HG02623 (cell line): ENCODE results near the gene LMBR1.
A peak's percentile ranks its signal among the peaks of the same experiment; 100 is the strongest.
"Not testable (repeated sequence)": the region's sequence is repeated elsewhere in the genome, so short reads cannot be mapped to it uniquely, and the experiment has no call there.

ENCODE experiments used
- ATAC-seq: cut with Tn5 transposase; IDR thresholded peaks from one replicate; pipeline ENCODE4 v1.9.1; 2021; ENCODE audit warnings: moderate library complexity; ENCODE audit not compliant: unreplicated experiment

Gene LMBR1

DNA sequence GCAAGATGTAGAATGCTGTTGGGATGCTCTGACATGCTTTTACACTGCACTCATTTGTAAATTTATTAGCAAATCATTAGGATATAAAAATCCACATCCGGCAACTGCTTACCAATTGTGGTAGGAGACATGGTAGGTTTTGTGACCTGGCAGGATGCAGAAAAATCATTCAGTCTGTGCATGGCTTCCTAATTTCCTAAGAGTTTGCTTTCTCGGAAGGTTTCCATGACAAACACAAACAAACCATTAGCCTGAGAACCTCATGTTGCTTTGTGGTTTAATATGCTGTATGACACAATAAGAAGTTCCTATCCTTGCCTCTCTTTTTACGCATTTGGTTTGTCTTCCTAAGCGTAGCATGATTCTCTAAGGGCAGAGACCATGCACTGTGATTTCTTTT is 14.7 kb upstream of the LMBR1 start:
- no peak for ATAC-seq

DNA sequence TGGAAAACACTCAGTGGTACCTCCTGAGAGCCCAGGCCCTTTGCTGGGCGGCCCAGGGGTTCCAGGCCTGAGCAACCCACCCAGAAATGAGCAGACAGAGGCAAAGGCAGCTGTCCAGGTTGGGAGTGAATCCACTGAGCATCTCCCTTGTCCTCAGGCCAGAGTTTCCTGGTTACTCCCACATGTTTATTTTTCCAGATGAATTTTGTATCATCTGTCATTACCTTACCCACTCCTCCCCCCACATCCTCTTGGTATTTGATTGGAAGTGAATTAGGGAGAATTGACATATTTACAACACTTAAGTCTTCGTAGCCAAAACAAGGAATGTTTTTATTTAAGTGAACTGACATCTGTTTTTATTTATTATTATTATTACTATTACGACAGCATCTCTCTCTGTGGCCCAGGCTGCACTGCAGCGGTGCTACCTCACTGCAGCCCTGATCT is 13.2 kb upstream of the LMBR1 start:
- no peak for ATAC-seq

DNA sequence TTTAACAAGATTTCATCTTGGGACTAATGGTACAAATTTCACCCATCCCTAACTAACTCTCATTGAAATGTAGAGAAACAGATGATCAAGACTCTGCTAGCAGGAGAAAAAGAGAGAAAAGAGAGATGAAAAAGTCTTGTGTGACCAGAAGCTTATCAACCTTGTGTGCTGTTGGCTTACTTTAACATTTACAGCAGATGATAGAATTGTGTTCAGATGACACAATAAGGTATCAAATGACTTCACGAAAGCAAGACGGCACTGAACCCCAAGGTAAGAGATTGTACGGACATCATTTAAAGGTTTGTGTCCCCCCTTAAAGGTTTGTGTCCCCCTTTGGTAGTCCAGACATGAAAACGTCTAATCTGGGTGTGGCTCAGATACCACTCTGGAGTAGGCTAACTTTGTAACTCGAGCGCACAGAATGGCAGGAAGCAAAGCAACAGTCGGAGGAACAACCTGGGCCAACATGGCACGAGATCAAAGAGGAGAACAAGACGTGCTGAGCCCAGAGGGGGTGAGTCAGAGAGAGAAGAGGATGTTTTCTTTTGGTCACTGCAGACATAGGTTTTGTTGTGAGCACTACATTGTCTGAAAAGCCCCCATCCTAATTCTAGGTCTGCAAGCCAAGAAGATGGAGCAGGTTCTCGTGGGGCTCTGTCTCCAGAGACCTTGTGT is 10.4 kb upstream of the LMBR1 start:
- no peak for ATAC-seq

DNA sequence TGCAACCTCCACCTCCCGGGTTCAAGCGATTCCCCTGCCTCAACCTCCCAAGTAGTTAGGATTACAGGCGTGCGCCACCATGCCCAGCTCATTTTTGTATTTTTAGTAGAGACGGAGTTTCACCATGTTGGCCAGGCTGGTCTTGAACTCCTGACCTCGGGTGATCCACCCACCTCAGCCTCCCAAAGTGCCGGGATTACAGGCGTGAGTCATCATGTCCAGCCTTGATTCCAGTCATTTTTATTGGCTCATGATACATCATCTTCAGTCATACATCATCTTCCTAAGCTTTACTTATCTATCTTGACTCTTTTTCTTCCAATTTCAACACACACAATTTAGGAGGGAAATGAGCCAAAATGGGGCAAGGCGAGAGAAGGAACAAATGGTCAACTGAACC is 7.1 kb upstream of the LMBR1 start:
- not testable (repeated sequence) for ATAC-seq

DNA sequence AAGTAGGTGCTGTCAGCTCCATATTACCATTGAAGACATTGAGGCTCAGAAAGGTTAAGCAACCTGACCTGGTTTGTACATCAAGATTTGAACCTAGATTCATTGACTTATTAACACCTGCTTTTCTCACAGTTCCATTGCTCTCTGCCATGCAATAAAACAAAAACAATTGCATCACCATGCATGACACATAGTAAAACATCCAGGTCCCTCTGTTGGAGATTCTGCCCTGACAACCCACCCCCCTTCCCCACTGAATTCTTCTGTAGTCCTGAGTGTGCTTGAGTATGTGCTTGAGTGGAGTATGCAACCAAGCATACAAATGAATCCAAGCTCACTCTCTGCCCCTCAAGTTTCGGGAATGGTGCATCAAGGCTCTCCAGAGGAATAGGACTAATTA is 6.0 kb upstream of the LMBR1 start:
- ATAC-seq = no peak

DNA sequence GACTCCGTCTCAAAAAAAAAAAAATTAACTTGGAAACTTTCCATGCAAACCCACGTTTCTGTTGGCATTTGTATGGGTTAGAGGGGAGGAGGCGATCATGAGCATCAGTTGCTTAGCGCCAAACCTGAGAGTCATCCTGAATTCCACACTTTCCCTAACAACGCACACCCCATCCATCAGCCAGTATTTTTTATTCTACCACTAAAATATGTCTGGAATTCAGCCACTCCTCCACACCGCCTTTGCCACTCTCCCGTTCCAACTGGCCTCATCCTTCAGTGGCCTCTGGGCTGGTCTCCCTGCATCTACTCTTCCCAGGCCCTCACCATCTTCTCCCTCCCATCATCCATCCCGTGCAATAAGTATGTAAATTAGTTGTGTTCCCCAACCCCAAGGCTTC is 4.7 kb upstream of the LMBR1 start:
- no peak for ATAC-seq

DNA sequence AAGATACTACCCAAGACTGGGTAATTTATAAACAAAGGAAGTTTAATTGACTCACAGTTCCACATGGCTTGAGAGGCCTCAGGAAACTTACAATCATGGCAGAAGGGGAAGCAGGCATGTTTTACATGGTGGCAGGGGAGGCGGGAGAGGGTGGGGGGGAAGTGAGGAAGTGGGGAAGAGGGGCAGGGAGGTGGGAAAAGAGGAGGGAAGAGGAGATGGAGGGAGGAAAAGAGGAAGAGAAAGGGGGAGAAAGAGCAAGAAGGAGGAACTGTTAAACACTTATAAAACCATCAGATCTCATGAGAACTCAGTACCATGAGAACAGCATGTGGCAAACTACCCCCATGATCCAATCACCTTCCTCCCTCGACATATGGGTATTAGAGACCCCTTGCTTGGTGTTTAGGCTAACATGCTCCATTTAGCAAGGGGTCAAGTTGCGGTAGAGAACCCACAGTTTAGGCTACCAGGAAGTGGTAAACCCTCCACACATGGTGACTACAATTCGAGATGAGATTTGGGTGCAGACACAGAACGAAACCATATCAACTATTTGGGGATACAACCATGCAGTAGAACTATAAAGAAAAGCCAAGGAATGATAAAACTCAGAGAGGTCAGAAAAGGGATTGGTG is 3.5 kb upstream of the LMBR1 start:
- no peak for ATAC-seq

DNA sequence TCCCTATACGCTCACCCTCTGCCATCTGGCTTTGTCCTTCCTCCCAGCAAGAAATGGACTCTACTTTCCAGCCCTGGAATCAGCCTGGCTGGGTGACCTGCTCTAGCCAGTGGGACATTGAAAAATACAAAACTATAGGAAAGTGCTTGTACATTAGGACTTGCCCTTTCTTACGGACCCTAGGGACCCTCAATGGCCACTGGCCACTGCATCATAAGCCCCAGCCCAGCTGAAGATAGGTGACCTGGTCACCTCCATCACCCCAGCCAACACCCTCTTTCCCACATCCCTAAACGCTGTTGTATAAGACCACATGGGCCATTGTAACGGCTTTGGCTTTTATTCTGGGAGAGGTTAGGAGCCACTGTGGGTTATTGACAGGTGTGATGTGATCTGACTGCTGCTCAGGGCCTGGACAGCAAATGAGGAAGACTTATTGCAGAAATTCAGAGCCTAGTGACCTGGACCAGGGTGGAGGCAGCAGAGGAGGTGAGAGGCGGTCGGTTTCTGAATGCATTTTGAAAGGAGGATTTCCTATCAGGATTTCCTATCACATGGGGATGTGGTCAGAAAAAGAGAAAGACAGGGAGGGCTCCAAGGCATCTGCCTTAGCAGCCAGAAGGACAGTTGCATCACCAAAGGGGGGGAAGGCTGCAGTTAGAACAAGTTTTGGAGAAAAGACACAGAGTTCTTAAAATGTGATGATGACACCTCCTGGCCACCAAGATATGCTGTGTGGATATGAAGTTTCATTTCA is 2.2 kb upstream of the LMBR1 start:
- ATAC-seq = no peak

DNA sequence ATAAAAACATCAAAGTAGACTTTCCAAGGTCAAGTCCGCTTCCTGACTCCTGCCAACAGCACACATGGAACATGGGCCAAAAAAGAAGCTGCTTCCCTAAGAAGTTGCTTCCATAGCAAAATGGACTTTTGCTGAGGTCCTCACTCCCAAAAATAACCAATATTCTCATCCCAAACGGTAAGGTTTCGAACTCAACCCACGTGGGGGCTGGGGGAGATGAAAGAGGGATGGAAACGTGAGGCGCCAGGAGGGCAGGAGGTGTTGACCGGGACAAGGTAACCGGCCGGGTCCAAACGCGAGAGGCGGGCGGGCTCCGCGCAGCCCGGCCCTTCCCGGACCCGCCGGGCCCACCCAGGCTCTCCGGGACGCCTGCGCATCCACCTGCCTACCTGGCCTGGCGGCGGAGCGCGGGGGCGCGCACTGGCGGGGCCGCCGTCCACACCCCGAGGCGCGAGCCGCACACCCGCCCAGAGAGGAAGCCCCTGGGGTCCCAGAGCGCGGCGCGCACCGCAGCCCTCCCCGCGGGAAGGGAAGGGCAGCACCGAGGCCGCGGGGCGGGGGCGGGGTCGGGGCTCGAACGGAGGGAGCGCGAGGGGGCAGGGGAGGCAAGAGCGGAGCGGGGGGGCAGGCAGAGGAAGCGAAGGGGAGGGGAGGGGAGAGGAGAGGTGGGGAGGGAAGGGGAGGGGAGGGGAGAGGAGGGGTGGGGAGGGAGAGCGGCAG is 742 bp downstream of the LMBR1 start:
- ATAC-seq = peak; percentile 14

DNA sequence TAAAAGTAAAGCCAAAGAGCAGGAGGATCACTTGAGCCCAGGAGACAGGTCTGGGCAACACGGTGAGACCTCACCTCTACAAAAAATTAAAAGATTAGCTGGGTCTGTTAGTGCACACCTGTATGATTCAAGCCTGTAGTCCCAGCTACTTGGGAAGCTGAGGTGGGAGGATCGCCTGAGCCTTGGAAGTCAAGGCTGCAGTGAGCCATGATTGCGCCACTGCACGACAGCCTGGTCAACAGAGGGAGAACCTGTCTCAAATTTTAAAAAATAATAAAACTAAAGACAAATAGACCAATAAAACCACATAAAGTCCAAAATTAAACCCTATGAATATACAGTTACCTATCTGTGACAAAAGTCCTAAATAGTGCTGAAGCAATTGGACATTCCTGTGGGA is 3.2 kb downstream of the LMBR1 start:
- no peak for ATAC-seq

DNA sequence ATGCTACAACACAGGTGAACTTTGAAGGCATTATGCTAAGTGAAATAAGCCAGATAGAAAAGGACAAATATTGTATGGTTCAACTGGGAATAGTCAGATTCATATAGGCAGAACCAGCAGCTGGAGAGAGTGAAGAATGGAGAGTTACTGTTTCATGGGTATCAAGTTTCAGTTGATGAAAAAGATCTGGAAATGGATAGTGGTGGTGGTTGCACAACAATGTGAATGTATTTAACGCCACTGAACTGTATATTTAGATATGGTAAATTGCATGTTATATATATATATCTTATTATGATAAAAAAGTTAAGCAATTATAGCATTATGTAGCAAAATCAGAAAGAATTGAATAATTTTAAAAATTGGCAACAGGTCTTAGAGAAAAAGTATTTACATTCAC is 3.9 kb downstream of the LMBR1 start:
- no peak for ATAC-seq

DNA sequence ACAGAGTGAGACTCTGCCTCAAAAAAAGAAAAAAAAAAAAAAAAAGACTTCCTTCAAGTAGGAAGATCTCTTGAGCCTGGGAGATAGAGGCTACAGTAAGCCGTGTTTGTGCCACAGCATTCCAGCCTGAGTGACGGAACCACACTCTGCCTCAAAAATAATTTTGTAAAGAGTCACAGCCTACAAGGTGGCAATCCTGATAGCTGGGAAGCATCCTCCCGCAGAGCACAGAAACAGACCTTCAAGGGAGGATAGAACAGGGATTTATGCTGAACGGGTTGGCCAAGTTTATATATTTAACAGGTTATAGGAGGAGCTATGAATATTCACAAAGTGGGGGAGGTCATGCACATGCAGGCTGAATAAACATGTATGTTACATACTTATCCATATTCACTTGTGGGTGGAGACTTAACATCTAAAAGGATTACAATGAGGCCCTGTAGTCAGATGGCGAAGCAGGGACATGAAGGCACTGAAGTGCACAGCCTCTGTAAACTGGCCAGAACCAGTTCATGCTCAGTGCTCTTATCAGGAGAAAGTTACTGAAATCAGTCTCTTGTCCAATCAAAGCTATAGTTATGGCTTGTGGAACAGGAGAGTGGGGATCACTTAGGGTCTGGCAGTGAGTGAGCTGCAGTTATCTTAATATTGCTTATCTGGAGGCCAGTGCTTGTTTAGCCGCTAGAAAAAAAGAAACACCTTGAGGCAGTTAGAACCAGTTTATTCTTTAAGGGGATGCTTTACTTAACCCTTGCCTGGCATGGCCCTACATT is 6.8 kb downstream of the LMBR1 start:
- ATAC-seq = no peak

DNA sequence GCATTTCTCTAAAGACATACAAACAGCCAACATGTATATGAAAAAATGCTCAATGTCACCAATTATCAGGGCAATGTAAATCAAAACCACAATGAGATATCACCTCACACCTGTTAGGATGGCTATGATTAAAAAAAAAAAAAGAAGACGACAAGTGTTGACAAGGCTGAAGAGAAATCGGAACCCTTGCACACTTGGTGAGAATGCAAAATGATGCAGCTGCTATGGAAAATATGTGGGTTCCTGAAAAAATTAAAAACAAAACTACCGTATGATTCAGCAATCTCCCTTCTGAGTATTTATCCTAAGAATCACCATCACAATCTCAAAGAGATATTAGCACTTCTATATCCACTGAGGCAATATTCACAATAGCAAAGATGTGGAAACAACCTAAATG is 11.3 kb downstream of the LMBR1 start:
- ATAC-seq = no peak

DNA sequence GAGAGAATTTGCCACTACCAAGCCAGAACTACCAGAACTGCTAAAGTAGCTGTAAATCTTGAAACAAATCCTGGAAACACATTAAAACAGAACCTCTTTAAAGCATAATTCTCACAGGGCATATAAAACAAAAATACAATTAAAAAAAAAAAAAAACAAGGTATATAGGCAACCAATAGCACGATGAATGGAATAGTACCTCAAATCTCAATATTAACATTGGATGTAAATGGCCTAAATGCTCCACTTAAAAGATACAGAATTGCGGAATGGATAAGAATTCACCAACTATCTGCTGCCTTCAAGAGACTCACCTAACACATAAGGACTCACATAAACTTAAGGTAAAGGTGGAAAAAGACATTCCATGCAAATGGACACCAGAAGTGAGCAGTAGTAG is 17.2 kb downstream of the LMBR1 start:
- no peak for ATAC-seq

DNA sequence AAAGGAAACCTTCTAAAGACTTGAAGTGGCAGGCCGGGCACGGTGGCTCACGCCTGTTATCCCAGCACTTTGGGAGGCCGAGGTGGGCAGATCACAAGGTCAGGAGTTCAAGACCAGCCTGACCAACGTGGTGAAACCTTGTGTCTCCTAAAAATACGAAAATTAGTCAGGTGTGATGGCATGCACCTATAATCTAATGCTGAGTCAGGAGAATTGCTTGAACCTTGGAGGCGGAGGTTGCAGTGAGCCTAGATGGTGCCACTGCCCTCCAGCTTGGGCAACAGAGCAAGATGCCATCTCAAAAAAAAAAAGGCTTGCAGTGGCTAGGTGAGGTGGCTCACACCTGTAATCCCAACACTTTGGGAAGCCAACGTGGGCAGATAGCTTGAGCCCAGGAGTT is 24.6 kb downstream of the LMBR1 start:
- ATAC-seq = not testable (repeated sequence)

DNA sequence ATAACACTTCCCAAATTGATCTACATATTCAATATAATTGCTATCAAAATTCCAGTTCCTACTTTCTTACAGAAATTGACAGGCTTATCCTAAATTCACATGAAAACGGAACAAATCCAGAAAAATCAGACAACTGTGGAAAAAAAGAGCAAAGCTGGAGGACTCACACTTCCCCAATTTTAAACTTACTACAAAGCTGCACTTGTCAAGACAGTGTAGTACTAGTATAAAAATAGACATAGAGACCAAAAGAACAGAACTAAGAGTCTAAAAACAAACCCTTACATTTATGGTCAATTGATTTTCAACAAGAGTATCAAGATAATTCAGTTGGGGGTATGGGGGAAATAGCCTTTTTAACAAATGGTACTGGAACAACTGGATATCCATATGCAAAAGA is 27.5 kb downstream of the LMBR1 start:
- ATAC-seq = no peak

DNA sequence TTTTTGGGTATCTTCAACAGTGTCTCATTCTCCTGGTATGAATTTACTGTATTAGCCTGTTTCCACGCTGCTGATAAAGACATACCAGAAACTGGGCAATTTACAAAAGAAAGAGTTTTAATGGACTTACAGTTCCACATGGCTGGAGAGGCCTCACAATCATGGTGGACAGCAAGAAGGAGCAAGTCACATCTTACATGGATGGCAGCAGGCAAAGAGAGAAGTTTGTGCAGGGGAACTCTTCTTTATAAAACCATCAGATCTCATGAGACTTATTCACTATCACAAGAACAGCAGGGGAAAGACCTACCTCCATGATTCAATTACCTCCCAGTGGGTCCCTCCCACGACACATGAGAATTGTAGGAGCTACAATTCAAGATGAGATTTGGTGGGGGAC is 31.0 kb downstream of the LMBR1 start:
- ATAC-seq = not testable (repeated sequence)

DNA sequence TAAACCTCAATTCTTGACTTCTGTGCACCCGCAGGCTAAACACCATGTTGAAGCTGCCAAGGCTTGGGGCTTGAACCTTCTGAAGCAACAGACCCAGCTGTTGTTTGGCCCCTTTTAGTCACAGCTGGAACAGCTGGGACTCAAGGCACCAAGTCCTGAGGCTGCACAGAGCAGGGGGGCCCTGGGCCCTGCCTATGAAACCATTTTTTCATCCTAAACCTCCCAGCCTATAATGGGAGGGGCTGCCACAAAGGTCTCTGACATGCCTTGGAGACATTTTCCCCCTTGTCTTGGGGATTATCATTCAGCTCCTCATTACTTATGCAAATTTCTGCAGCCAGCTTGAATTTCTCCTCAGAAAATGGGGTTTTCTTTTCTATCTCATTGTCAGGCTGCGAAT is 31.8 kb downstream of the LMBR1 start:
- no peak for ATAC-seq

DNA sequence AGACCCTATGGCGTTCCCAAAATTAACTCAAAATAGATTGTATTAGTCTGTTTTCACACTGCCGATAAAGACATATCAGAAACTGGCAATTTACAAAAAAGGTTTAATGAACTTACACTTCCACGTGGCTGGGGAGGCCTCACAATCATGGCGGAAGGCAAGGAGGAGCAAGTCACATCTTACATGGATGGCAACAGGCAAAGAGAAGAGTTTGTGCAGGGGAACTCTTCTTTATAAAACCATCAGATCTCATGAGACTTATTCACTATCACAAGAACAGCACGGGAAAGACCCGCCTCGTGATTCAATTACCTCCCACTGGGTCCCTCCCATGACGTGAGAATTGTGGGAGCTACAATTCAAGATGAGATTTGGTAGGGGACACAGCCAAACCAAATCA is 32.9 kb downstream of the LMBR1 start:
- not testable (repeated sequence) for ATAC-seq

DNA sequence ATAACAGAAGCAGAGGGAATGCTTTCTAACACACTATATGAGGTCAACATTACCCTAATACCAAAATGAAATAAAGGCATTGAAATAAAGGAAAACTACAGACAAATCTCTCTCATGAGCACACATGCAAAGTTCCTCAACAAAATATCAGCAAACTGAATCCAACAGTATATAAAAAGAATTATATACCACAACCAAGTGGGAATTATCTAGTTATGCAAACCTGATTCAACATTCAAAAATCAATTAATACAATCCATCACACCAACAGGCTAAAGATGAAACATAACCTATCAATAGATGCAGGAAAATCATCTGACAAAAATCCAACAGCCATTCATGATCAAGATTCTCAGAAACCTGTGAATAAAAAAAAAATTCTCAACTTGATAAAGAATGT is 34.5 kb downstream of the LMBR1 start:
- ATAC-seq = no peak

DNA sequence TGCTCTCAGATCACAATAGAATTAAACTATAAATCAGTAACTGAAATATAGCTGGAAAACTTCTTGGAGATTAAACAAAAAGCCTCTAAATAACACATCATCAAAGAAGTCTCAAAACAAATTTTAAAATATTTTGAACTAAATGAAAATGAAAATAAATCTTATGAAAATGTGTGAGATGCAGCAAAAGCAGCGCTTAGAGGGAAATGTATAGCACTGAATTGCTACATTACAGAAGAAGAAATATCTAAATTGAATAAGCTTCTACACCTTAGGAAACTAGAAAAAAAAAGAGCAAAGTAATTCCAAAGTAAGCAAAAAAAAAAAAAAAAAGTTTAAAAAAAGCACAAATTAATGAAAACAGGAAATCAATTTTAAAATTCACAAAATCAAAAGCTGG is 35.2 kb downstream of the LMBR1 start:
- ATAC-seq = no peak
